H1 (cell line): ENCODE measurements around the gene COL8A2. TPM values are rescaled to one million over a fixed set of nuclear protein-coding genes. Genes with fewer than 3 reads are reported as not detected.

Experiments used
- CTCF ChIA-PET: fragments of 300-600 bp; sonication (Branson Sonifier 250); formaldehyde crosslinking; loops from one replicate; lab custom pipeline; 2021; ENCODE audit not compliant: partially characterized antibody; lab: Charles Lee
- POLR2A ChIA-PET: fragments of 300-600 bp; sonication (Branson Sonifier 250); formaldehyde crosslinking; loops from one replicate; lab custom pipeline; 2021; ENCODE audit warnings: inconsistent platforms; ENCODE audit not compliant: partially characterized antibody; lab: Charles Lee
- DNase-seq, 2 experiments: peaks; one replicate each; pipeline versions ENCODE4 v3.0.0 to v3.0.0-alpha.2; 2010 to 2022; ENCODE audit warnings: low spot score in 2 of 2, low read depth in 1 of 2, mixed read lengths in 1 of 2
- FAIRE-seq: peaks from 2 replicates; lab custom pipeline; 2011; peaks lifted over from hg19 to GRCh38; lab: Jason Lieb, UNC
- H2AFZ ChIP-seq: 2 replicates; pipeline ENCODE4 v1.8.1; 2012; ENCODE audit warnings: low read length, inconsistent platforms
- H2AK5ac ChIP-seq: 2 replicates; pipeline ENCODE4 v1.6.1; 2013; ENCODE audit warnings: low read depth, low read length
- H2BK120ac ChIP-seq: replicated peaks from 2 replicates; pipeline ENCODE3; 2013; ENCODE audit warnings: low read depth, low read length, inconsistent platforms
- H2BK12ac ChIP-seq: 2 replicates; pipeline ENCODE4 v1.6.1; 2013; ENCODE audit warnings: low read depth, low read length
- H2BK15ac ChIP-seq: 2 replicates; pipeline ENCODE4 v1.6.1; 2013; ENCODE audit warnings: low read length
- H2BK20ac ChIP-seq: 2 replicates; pipeline ENCODE4 v1.6.1; 2013; ENCODE audit warnings: low read length
- H2BK5ac ChIP-seq: 2 replicates; pipeline ENCODE4 v1.6.1; 2013; ENCODE audit warnings: low read depth, low read length
- H3K14ac ChIP-seq: 2 replicates; pipeline ENCODE4 v1.6.1; 2013; ENCODE audit warnings: inconsistent platforms; ENCODE audit not compliant: insufficient read length
- H3K18ac ChIP-seq: 2 replicates; pipeline ENCODE4 v1.6.1; 2013; ENCODE audit warnings: low read length; ENCODE audit errors: extremely low read depth
- H3K23ac ChIP-seq: 2 replicates; pipeline ENCODE4 v1.6.1; 2013; ENCODE audit warnings: inconsistent platforms; ENCODE audit not compliant: insufficient read length
- H3K23me2 ChIP-seq: 2 replicates; pipeline ENCODE4 v1.6.1; 2013; ENCODE audit warnings: low read depth, low read length
- H3K27ac ChIP-seq: 2 replicates; pipeline ENCODE4 v1.6.1; 2011; ENCODE audit warnings: low read depth, low read length, inconsistent platforms
- H3K27me3 ChIP-seq, 4 experiments: replicated peaks in 1 of 4; 1 replicate in 1 of 4; 2 replicates in 3 of 4; pipeline versions ENCODE4 v1.6.1 to v1.8.1; 2011 to 2013; ENCODE audit warnings: low read length in 3 of 4, mild to moderate bottlenecking in 3 of 4, inconsistent platforms in 2 of 4, mixed read lengths in 2 of 4, moderate library complexity in 1 of 4; ENCODE audit not compliant: control insufficient read depth in 3 of 4, insufficient read depth in 3 of 4; ENCODE audit errors: extremely low read depth in 1 of 4
- H3K36me3 ChIP-seq, 4 experiments: 2 replicates each; pipeline versions ENCODE4 v1.6.1 to v1.8.1; 2011 to 2013; ENCODE audit warnings: mild to moderate bottlenecking in 4 of 4, low read length in 3 of 4, moderate library complexity in 2 of 4, control low read depth in 1 of 4, inconsistent platforms in 1 of 4; ENCODE audit not compliant: insufficient read depth in 4 of 4, control insufficient read depth in 2 of 4
- H3K4ac ChIP-seq: replicated peaks from 2 replicates; pipeline ENCODE3; 2013; ENCODE audit warnings: low read length, low read depth, mixed read lengths, inconsistent platforms; ENCODE audit not compliant: insufficient read length
- H3K4me1 ChIP-seq, 4 experiments: replicated peaks in 1 of 4; 1 replicate in 1 of 4; 2 replicates in 3 of 4; pipeline versions ENCODE4 v1.6.1 to v1.8.1; 2011 to 2013; ENCODE audit warnings: low read length in 3 of 4, inconsistent platforms in 2 of 4, mixed read lengths in 1 of 4; ENCODE audit not compliant: insufficient read depth in 4 of 4, control insufficient read depth in 3 of 4
- H3K4me2 ChIP-seq, 2 experiments: 2 replicates each; pipeline versions ENCODE4 v1.6.1 to v1.8.1; 2011 to 2013; ENCODE audit warnings: low read depth in 2 of 2, low read length in 2 of 2, control low read depth in 1 of 2, inconsistent platforms in 1 of 2, mild to moderate bottlenecking in 1 of 2; ENCODE audit not compliant: insufficient read depth in 1 of 2
- H3K4me3 ChIP-seq, 4 experiments: fragments of 200-600, 300-600 bp in 1 of 4; sonication (generic), shearing (Covaris generic), sonication (Bioruptor Twin) in 1 of 4; 2 replicates each; pipeline versions ENCODE4 v1.5.1 to v1.8.1; 2011 to 2016; ENCODE audit warnings: low read length in 4 of 4, low read depth in 3 of 4, control low read depth in 2 of 4, inconsistent platforms in 2 of 4, mild to moderate bottlenecking in 2 of 4, mixed read lengths in 1 of 4, moderate library complexity in 1 of 4; ENCODE audit not compliant: insufficient read depth in 2 of 4; ENCODE audit errors: extremely low read depth in 1 of 4
- H3K56ac ChIP-seq: replicated peaks from 2 replicates; pipeline ENCODE3; 2013; ENCODE audit warnings: low read depth, mild to moderate bottlenecking, mixed read lengths, low read length, inconsistent platforms; ENCODE audit not compliant: insufficient read length
- H3K79me1 ChIP-seq: 2 replicates; pipeline ENCODE4 v1.6.1; 2013; ENCODE audit warnings: low read depth, low read length, control low read depth
- H3K79me2 ChIP-seq, 2 experiments: 2 replicates each; pipeline versions ENCODE4 v1.6.1 to v1.8.1; 2012 to 2013; ENCODE audit warnings: low read length in 2 of 2, mild to moderate bottlenecking in 2 of 2, inconsistent platforms in 1 of 2; ENCODE audit not compliant: insufficient read depth in 2 of 2, control insufficient read depth in 1 of 2
- H3K9ac ChIP-seq, 4 experiments: replicated peaks in 1 of 4; 1 replicate in 1 of 4; 2 replicates in 3 of 4; pipeline versions ENCODE4 v1.6.1 to v1.8.1; 2011 to 2013; ENCODE audit warnings: low read depth in 3 of 4, low read length in 3 of 4, control low read depth in 2 of 4, mild to moderate bottlenecking in 2 of 4, moderate library complexity in 2 of 4, inconsistent platforms in 1 of 4; ENCODE audit errors: extremely low read depth in 1 of 4
- H3K9me3 ChIP-seq, 2 experiments: 2 replicates each; pipeline versions ENCODE4 v1.6.1 to v1.8.1; 2012 to 2013; ENCODE audit warnings: mild to moderate bottlenecking in 2 of 2, moderate library complexity in 2 of 2, control low read depth in 1 of 2, inconsistent platforms in 1 of 2, low read depth in 1 of 2, low read length in 1 of 2, mixed read lengths in 1 of 2; ENCODE audit not compliant: insufficient read depth in 2 of 2
- H4K20me1 ChIP-seq, 2 experiments: replicated peaks in 1 of 2; 2 replicates each; pipeline versions ENCODE3 to v1.8.1; 2011 to 2013; ENCODE audit warnings: inconsistent platforms in 2 of 2, low read length in 2 of 2, mild to moderate bottlenecking in 1 of 2; ENCODE audit not compliant: insufficient read depth in 2 of 2, control insufficient read depth in 1 of 2
- H4K5ac ChIP-seq: 2 replicates; pipeline ENCODE4 v1.6.1; 2013; ENCODE audit warnings: low read length, low read depth, mixed read lengths, inconsistent platforms; ENCODE audit not compliant: insufficient read length
- H4K8ac ChIP-seq: 2 replicates; pipeline ENCODE4 v1.8.0; 2013; ENCODE audit warnings: mild to moderate bottlenecking, moderate library complexity, low read length, inconsistent platforms; ENCODE audit not compliant: insufficient read depth; ENCODE audit errors: extremely low read depth
- H4K91ac ChIP-seq: replicated peaks from 2 replicates; pipeline ENCODE3; 2013; ENCODE audit warnings: low read length, mixed read lengths, inconsistent platforms; ENCODE audit not compliant: insufficient read length
- CHD1 ChIP-seq: IDR thresholded peaks from 2 replicates; pipeline ENCODE4 v1.6.1; 2012; ENCODE audit warnings: low read depth, low read length, improper control_type of control experiment
- CREB1 ChIP-seq: IDR thresholded peaks from 2 replicates; pipeline ENCODE4 v1.6.1; 2012; ENCODE audit warnings: inconsistent platforms
- FOSL1 ChIP-seq: IDR thresholded peaks from 2 replicates; pipeline ENCODE4 v1.6.1; 2011; ENCODE audit warnings: mild to moderate bottlenecking, low read depth, low read length, moderate library complexity; ENCODE audit not compliant: insufficient read depth
- POLR2AphosphoS5 ChIP-seq: IDR thresholded peaks from 2 replicates; pipeline ENCODE4 v1.6.1; 2011; ENCODE audit warnings: low read depth, low read length
- RAD21 ChIP-seq, 2 experiments: IDR thresholded peaks in 1 of 2; conservative IDR thresholded peaks in 1 of 2; 2 replicates each; pipeline ENCODE4 v1.6.1; 2011; ENCODE audit warnings: low read depth in 2 of 2, low read length in 2 of 2, improper control_type of control experiment in 1 of 2, inconsistent platforms in 1 of 2, mild to moderate bottlenecking in 1 of 2, moderate library complexity in 1 of 2
- SIX5 ChIP-seq: IDR thresholded peaks from 2 replicates; pipeline ENCODE4 v1.6.1; 2011; ENCODE audit warnings: mild to moderate bottlenecking, low read depth, low read length
- SP1 ChIP-seq: IDR thresholded peaks from 2 replicates; pipeline ENCODE4 v1.6.1; 2011; ENCODE audit warnings: low read depth, low read length
- YY1 ChIP-seq: IDR thresholded peaks from 2 replicates; pipeline ENCODE4 v1.6.1; 2011; ENCODE audit warnings: low read depth, mild to moderate bottlenecking, low read length
- WGBS, 2 experiments: shearing (Covaris generic) in 1 of 2; methylation state at CpG; one replicate each; pipeline versions ENCODE4 v1.1.6 to v1.1.7; 2013 to 2015; ENCODE audit warnings: low lambda C conversion rate in 2 of 2, mixed read lengths in 2 of 2, inconsistent platforms in 1 of 2, low coverage in 1 of 2, missing lambda C conversion rate in 1 of 2; ENCODE audit not compliant: insufficient replicate concordance in 2 of 2, insufficient coverage in 1 of 2, insufficient read length in 1 of 2; ENCODE audit errors: extremely low coverage in 1 of 2, missing lambda C conversion rate in 1 of 2; 5-methylcytosine and 5-hydroxymethylcytosine counted together
- polyA plus RNA-seq, 7 experiments: library from polyadenylated mRNA; depleted of rRNA in 3 of 7; stranded (reverse) in 5 of 7; unstranded in 2 of 7; fragments of >200 nt in 5 of 7; fragments of 200-250 nt in 2 of 7; gene quantifications; 1 replicate in 5 of 7; 2 replicates in 1 of 7; 4 replicates in 1 of 7; pipeline versions ENCODE4 v1.2.1 to v1.2.3, GENCODE V29; 2011 to 2013; ENCODE audit warnings: missing spikeins in 2 of 7, mixed read lengths in 2 of 7
- total RNA-seq: library from RNA; stranded (reverse); fragmentation: NEBNext Ultra II Directional; extraction: Animal tissue kit (Norgen Biotek cat#: 25700); gene quantifications from 2 replicates; pipeline ENCODE4 v1.2.1, GENCODE V29; 2021

COL8A2 gene
- total and polyA plus RNA-seq, 2 of the 8 experiments (the other 6 are each of a cell fraction or from before 2014, with no cell fraction given): 2.1 to 2.8 TPM

GRCh38 chr1:36128905-36129206, 3.8 kb upstream of the COL8A2 start:
- Histone ChIP-seq H3K23me2 (peaks cover 16% of the 10 kb centered on the region; the same call in 1 of the 2 replicates), H3K23ac (no peak overlapping the region), H4K20me1 (peaks cover 0 to 5% of the 10 kb centered on the region in 2 experiments), H3K9me3 (no peaks in the 10 kb centered on the region), H3K56ac (no peak overlapping the region), H4K5ac (no peak overlapping the region), H2BK20ac (no peak overlapping the region), H2BK15ac (no peak overlapping the region), H3K79me2 (no peaks in the 10 kb centered on the region), H2BK12ac (no peak overlapping the region), H3K4me2 (no peak overlapping the region), H4K8ac (no peak overlapping the region), H3K79me1 (no peaks in the 10 kb centered on the region), H3K4me3 (no peak overlapping the region), H3K27ac (no peak overlapping the region), H3K14ac (no peak overlapping the region), H3K9ac (no peak overlapping the region), H3K18ac (no peak overlapping the region), H2BK120ac (no peak overlapping the region), H2AK5ac (no peak overlapping the region), H4K91ac (no peak overlapping the region), H3K4me1 (peaks cover 0 to 11% (median 5%) of the 10 kb centered on the region in 4 experiments; a peak in 5 of 7 replicates), H3K27me3 (peaks cover 16 to 28% (median 24%) of the 10 kb centered on the region in 4 experiments), H3K36me3 (no peaks in the 10 kb centered on the region), H3K4ac (no peak overlapping the region), H2AFZ (no peak overlapping the region), H2BK5ac (no peak overlapping the region)
- CTCF ChIA-PET: interaction anchor here (0.7 to 20.9 kb wide), 7 partner anchors 10 to 171 kb away, joined by 3 to 738 read pairs (median 4); partner anchors contain the start of genes ADPRS and TRAPPC3
- FAIRE-seq: no peak
- TF ChIP-seq POLR2AphosphoS5: no peak
- no peak for TF ChIP-seq RAD21 (IDR thresholded peaks at IDR 0.05 in 1 of 2, conservative IDR thresholded peaks at IDR 0.05 in 1 of 2; ENCODE audit: low read depth in 2 of 2, low read length in 2 of 2)
- TF ChIP-seq YY1: no peak
- TF ChIP-seq CREB1: no peak
- TF ChIP-seq CHD1: no peak
- TF ChIP-seq FOSL1: no peak
- TF ChIP-seq SP1: no peak
- TF ChIP-seq SIX5: no peak
- POLR2A ChIA-PET: interaction anchor here (1.2 to 1.3 kb wide), 3 partner anchors 11 to 151 kb away, joined by 3 to 6 read pairs (median 4); partner anchors contain the start of gene TRAPPC3
- WGBS, 2 experiments: 91% methylated on average over 3 of the region's 3 CpGs; no CpG with 5 or more reads in 1 of the 2 experiments
- DNase-seq: no peak
